ENCODE data around the gene TENT4A.

- no peak for TF ChIP-seq CTCF (IDR thresholded peaks at IDR 0.05 in 4 of 5, conservative IDR thresholded peaks at IDR 0.05 in 1 of 5)
- TF ChIP-seq POLR2A (IDR thresholded peaks at IDR 0.05), result no peak
These were observed 48.1 kb downstream of the TENT4A start for GRCh38 chr5:6761333-6761732.
